Caco-2 (cell line): ENCODE results near the gene RAD51B. TPM values are rescaled to one million over a fixed set of nuclear protein-coding genes. Genes with fewer than 3 reads are reported as not detected.

Source experiments
- BruUV-seq: library from RNA; stranded (reverse); fragments of 400-500 nt; replicated peaks from 2 replicates; lab custom pipeline; 2021; lab: Mats Ljungman, UMichigan
- CTCF ChIA-PET: fragments of 300-600 bp; sonication (Branson Sonifier 250); formaldehyde crosslinking; loops from one replicate; lab custom pipeline; 2022; ENCODE audit warnings: antibody characterized with exemption; lab: Charles Lee
- POLR2A ChIA-PET: fragments of 300-600 bp; sonication (Branson Sonifier 250); formaldehyde crosslinking; loops from one replicate; lab custom pipeline; 2022; ENCODE audit warnings: antibody characterized with exemption; lab: Charles Lee
- DNase-seq, 2 experiments: peaks; one replicate each; pipeline versions ENCODE4 v3.0.0 to v3.0.0-alpha.2; 2020 to 2022
- H3K27me3 ChIP-seq: replicated peaks from 2 replicates; pipeline ENCODE4 v1.6.0; 2011; ENCODE audit warnings: low read length; ENCODE audit not compliant: control insufficient read depth, insufficient read depth
- H3K36me3 ChIP-seq: 2 replicates; pipeline ENCODE4 v1.5.1; 2011; ENCODE audit warnings: low read length; ENCODE audit not compliant: control insufficient read depth, insufficient read depth
- H3K4me1 ChIP-seq: fragments of 250-450 bp; sonication (Bioruptor Pico); 2 replicates; pipeline ENCODE4 v1.5.1; 2020; ENCODE audit warnings: mild to moderate bottlenecking
- H3K4me3 ChIP-seq: 2 replicates; pipeline ENCODE4 v1.5.1; 2011; ENCODE audit warnings: low read depth, mild to moderate bottlenecking, control low read depth, low read length
- H3K9me3 ChIP-seq: fragments of 250-450 bp; sonication (Bioruptor Pico); 2 replicates; pipeline ENCODE4 v1.5.1; 2020; ENCODE audit warnings: mild to moderate bottlenecking, moderate library complexity
- H3K27ac Mint-ChIP-seq: one replicate; pipeline ENCODE4 v1.8.0; 2022; ENCODE audit warnings: mixed read lengths; ENCODE audit not compliant: unreplicated experiment
- H3K27me3 Mint-ChIP-seq: one replicate; pipeline ENCODE4 v1.8.0; 2022; ENCODE audit warnings: mixed read lengths; ENCODE audit not compliant: insufficient read depth, unreplicated experiment
- H3K36me3 Mint-ChIP-seq: one replicate; pipeline ENCODE4 v1.8.0; 2022; ENCODE audit warnings: mild to moderate bottlenecking, mixed read lengths; ENCODE audit not compliant: insufficient read depth, unreplicated experiment
- H3K4me1 Mint-ChIP-seq: one replicate; pipeline ENCODE4 v1.8.0; 2022; ENCODE audit warnings: low read depth, mixed read lengths; ENCODE audit not compliant: unreplicated experiment
- H3K4me3 Mint-ChIP-seq: one replicate; pipeline ENCODE4 v1.8.0; 2022; ENCODE audit warnings: mild to moderate bottlenecking, moderate library complexity, mixed read lengths; ENCODE audit not compliant: unreplicated experiment
- H3K9me3 Mint-ChIP-seq: one replicate; pipeline ENCODE4 v1.8.0; 2022; ENCODE audit warnings: mixed read lengths; ENCODE audit not compliant: unreplicated experiment
- intact Hi-C: fragments of 100-400 bp; cut with micrococcal nuclease; formaldehyde crosslinking; loops from one replicate; pipeline ENCODE4 v1.10.0; 2022; ENCODE audit not compliant: unreplicated experiment
- total RNA-seq: library from RNA; stranded (reverse); gene quantifications from 2 replicates; pipeline ENCODE4 v1.2.3, GENCODE V29; 2022
- TF ChIP-seq, protein P1 (sequence below), 2 experiments: fragments of 200-600 bp in 1 of 2; IDR thresholded peaks; 1 replicate in 1 of 2; 2 replicates in 1 of 2; pipeline versions ENCODE4 v1.5.1 to v1.8.0; 2011 to 2022; ENCODE audit warnings: antibody characterized with exemption in 1 of 2, control low read depth in 1 of 2, inconsistent platforms in 1 of 2, low read depth in 1 of 2, low read length in 1 of 2, mild to moderate bottlenecking in 1 of 2, moderate library complexity in 1 of 2; ENCODE audit not compliant: insufficient read depth in 1 of 2, severe bottlenecking in 1 of 2, unreplicated experiment in 1 of 2

The RAD51B gene
- total RNA-seq, 1 experiment from 2014 or later = 16.7 TPM

DNA sequence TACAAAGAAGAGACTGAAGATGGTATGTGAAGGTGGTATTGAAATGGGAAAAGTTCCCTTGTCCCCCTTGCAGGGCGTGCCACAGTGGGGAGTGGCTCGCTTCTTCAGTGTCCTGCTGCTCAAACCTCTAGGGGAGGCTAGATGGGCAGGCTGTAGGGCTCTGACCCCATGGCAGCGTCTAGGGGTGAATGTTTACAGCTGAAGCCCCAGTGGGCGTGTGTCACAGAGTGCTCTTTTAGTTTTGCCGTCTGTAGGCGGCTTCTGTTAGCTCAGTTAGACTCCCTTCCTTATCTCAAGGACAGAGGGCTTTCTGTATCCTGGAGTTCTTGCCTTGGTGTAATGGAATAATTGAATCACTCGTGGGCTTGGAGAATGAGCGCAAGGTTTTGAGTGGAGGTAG, 266.2 kb downstream of the RAD51B start:
- H3K27ac Mint-ChIP-seq = no peak overlapping the region
- H3K4me1 Mint-ChIP-seq = no peaks in the 10 kb centered on the region
- H3K9me3 Mint-ChIP-seq = no peaks in the 10 kb centered on the region
- POLR2A ChIA-PET = no interaction called here
- H3K36me3 ChIP-seq = no peaks in the 10 kb centered on the region
- no peak overlapping the region for H3K4me3 ChIP-seq
- DNase-seq = no peak
- intact Hi-C loops = loop anchor here (10.0 kb wide), 1 partner anchor 159 kb away; no protein-coding TSS in a partner anchor
- no peak overlapping the region for H3K4me3 Mint-ChIP-seq
- H3K9me3 ChIP-seq = no peaks in the 10 kb centered on the region
- H3K27me3 ChIP-seq = no peaks in the 10 kb centered on the region
- TF ChIP-seq, protein P1, sequence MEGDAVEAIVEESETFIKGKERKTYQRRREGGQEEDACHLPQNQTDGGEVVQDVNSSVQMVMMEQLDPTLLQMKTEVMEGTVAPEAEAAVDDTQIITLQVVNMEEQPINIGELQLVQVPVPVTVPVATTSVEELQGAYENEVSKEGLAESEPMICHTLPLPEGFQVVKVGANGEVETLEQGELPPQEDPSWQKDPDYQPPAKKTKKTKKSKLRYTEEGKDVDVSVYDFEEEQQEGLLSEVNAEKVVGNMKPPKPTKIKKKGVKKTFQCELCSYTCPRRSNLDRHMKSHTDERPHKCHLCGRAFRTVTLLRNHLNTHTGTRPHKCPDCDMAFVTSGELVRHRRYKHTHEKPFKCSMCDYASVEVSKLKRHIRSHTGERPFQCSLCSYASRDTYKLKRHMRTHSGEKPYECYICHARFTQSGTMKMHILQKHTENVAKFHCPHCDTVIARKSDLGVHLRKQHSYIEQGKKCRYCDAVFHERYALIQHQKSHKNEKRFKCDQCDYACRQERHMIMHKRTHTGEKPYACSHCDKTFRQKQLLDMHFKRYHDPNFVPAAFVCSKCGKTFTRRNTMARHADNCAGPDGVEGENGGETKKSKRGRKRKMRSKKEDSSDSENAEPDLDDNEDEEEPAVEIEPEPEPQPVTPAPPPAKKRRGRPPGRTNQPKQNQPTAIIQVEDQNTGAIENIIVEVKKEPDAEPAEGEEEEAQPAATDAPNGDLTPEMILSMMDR (IDR thresholded peaks at IDR 0.05; ENCODE audit: insufficient read depth in 1 of 2, low read depth in 1 of 2, low read length in 1 of 2, severe bottlenecking in 1 of 2, unreplicated experiment in 1 of 2) = no peak
- no TSS peak for BruUV-seq
- peaks cover under 1% of the 10 kb centered on the region; the same call in 1 of the 2 replicates for H3K4me1 ChIP-seq
- CTCF ChIA-PET = no interaction called here
- H3K27me3 Mint-ChIP-seq = no peaks in the 10 kb centered on the region
- no peaks in the 10 kb centered on the region for H3K36me3 Mint-ChIP-seq

DNA sequence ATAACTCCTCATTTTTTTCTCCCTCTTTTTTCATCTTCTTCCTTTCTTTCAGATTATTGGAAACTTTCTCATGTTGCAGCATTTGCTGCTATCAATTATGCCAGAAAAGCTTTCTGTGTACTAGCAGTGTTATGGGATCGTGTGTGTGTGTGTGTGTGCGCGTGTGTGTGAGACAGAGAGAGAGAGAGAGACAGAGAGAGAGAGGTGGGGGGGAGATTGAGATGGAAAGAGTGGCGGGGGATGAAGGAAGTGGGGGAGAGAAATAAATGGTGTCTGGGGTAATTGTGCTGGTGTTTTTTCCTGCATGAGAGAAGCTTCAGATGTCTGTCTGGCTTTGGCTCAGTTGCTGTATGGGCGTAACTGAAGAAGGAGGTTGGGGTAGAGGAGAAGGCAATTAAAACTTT, 268.9 kb downstream of the RAD51B start:
- Mint-ChIP-seq H3K4me3 (no peak overlapping the region), H3K4me1 (no peaks in the 10 kb centered on the region), H3K36me3 (no peaks in the 10 kb centered on the region), H3K27me3 (no peaks in the 10 kb centered on the region), H3K9me3 (no peaks in the 10 kb centered on the region), H3K27ac (no peak overlapping the region)
- CTCF ChIA-PET = no interaction called here
- TF ChIP-seq, protein P1 (IDR thresholded peaks at IDR 0.05; ENCODE audit: insufficient read depth in 1 of 2, low read depth in 1 of 2, low read length in 1 of 2, severe bottlenecking in 1 of 2, unreplicated experiment in 1 of 2) = no peak
- no peaks in the 10 kb centered on the region for H3K27me3 ChIP-seq
- no TSS peak for BruUV-seq
- H3K4me3 ChIP-seq = no peak overlapping the region
- no peaks in the 10 kb centered on the region for H3K36me3 ChIP-seq
- DNase-seq = no peak
- POLR2A ChIA-PET = no interaction called here
- intact Hi-C loops = loop anchor here (10.0 kb wide), 1 partner anchor 156 kb away; no protein-coding TSS in a partner anchor
- no peaks in the 10 kb centered on the region for H3K4me1 ChIP-seq
- no peaks in the 10 kb centered on the region for H3K9me3 ChIP-seq

DNA sequence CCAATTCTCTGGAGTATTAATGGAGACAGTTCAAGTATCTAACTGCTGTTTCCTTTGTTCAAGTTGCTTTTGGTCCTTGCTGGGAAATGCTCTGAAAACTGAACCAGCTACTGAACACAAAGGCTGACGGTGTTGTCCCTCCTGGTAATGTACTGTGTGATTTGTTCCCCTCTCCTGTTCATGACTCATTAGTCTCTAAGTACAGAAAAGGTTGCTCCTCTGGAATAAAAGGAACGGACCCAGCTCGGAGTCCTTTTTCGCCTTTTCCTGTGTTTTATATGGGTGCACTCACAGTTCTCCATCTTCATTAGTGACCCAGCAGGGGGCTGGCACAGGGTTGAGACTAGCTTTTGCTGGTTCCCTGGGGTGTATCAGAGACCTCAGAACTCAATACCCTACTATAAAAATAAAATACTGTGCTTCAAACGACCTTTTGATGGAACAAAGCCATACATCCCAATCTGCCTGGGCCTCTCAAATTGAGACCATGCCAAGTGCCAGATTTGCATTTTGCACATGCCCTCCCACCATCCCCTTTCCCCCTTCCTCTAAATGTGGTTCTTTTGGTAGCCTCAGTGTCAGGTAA, 269.7 kb downstream of the RAD51B start:
- Histone ChIP-seq H3K27me3 (no peaks in the 10 kb centered on the region), H3K9me3 (no peaks in the 10 kb centered on the region), H3K4me1 (no peaks in the 10 kb centered on the region), H3K36me3 (no peaks in the 10 kb centered on the region), H3K4me3 (no peak overlapping the region)
- Mint-ChIP-seq H3K9me3 (no peaks in the 10 kb centered on the region), H3K27me3 (no peaks in the 10 kb centered on the region), H3K4me1 (no peaks in the 10 kb centered on the region), H3K36me3 (no peaks in the 10 kb centered on the region), H3K4me3 (no peak overlapping the region), H3K27ac (no peak overlapping the region)
- POLR2A ChIA-PET = no interaction called here
- no peak for DNase-seq
- TF ChIP-seq, protein P1 (IDR thresholded peaks at IDR 0.05; ENCODE audit: insufficient read depth in 1 of 2, low read depth in 1 of 2, low read length in 1 of 2, severe bottlenecking in 1 of 2, unreplicated experiment in 1 of 2) = no peak
- BruUV-seq = no TSS peak
- CTCF ChIA-PET = no interaction called here
- intact Hi-C loops = loop anchor here (10.0 kb wide), 1 partner anchor 156 kb away; no protein-coding TSS in a partner anchor
